HT1080 (cell line): ENCODE measurements around the gene PDIA2. TPM values are rescaled to one million over a fixed set of nuclear protein-coding genes. Genes with fewer than 3 reads are reported as not detected.
"Not testable (repeated sequence)": the region's sequence is repeated elsewhere in the genome, so short reads cannot be mapped to it uniquely, and the experiment has no call there.

ENCODE experiments used
- DNase-seq: peaks from one replicate; pipeline ENCODE4 v3.0.0-alpha.2; 2015; ENCODE audit warnings: low read depth
- polyA plus RNA-seq, 2 experiments: library from polyadenylated mRNA; depleted of rRNA; stranded (reverse); fragments of >200 nt; gene quantifications; 2 replicates each; pipeline ENCODE4 v1.2.3, GENCODE V29; 2015
- total RNA-seq: library from RNA; depleted of rRNA; stranded (reverse); fragments of >200 nt; shearing (Covaris generic); gene quantifications from 2 replicates; pipeline ENCODE4 v1.2.3, GENCODE V29; 2014; rRNA removed

The PDIA2 gene, protein sequence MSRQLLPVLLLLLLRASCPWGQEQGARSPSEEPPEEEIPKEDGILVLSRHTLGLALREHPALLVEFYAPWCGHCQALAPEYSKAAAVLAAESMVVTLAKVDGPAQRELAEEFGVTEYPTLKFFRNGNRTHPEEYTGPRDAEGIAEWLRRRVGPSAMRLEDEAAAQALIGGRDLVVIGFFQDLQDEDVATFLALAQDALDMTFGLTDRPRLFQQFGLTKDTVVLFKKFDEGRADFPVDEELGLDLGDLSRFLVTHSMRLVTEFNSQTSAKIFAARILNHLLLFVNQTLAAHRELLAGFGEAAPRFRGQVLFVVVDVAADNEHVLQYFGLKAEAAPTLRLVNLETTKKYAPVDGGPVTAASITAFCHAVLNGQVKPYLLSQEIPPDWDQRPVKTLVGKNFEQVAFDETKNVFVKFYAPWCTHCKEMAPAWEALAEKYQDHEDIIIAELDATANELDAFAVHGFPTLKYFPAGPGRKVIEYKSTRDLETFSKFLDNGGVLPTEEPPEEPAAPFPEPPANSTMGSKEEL
- total RNA-seq, result 1.2 TPM in 1 of 2 replicates, not detected in the other
- not detected in 2 replicates for polyA plus RNA-seq (2015; cell fraction: cytosol; rRNA removed)
- polyA plus RNA-seq (2015; cell fraction: nucleus; rRNA removed), result 0.25 and 0.45 TPM in 2 replicates

DNA sequence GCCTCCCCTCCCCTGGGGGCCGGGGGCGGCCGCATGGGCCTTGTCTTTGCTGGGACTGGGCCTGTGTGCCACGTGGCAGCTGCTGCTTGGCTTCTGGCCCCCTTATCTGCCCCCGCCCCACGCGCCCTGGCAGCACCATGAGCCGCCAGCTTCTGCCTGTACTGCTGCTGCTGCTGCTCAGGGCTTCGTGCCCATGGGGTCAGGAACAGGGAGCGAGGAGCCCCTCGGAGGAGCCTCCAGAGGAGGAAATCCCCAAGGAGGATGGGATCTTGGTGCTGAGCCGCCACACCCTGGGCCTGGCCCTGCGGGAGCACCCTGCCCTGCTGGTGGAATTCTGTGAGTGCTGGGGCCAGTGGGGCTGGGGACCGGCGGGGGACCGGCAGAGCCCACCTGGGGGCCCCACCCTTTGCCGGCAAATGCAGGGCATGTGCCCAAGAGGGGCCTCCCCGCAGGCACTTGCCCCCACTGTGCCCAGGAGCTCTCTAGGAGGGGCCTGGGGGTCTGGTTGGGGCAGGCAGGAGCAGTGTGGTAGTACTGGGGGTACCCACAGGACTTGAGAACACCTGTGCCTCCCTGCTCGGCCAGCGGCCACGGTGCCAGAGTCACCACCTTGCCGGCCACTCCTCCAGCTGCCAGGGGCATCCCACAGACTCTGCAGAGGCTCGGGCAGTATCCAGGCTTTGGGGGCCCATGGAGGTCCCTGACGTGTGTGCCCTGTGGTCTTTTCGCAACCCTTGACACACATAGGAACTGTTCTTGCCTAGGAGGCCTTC, at the start of gene PDIA2:
TSS of gene PDIA2 (plus strand) at position 132 of the 773 bp plus-strand sequence. CDS start at position 138, 6 bp downstream.
- DNase-seq, result no peak

DNA sequence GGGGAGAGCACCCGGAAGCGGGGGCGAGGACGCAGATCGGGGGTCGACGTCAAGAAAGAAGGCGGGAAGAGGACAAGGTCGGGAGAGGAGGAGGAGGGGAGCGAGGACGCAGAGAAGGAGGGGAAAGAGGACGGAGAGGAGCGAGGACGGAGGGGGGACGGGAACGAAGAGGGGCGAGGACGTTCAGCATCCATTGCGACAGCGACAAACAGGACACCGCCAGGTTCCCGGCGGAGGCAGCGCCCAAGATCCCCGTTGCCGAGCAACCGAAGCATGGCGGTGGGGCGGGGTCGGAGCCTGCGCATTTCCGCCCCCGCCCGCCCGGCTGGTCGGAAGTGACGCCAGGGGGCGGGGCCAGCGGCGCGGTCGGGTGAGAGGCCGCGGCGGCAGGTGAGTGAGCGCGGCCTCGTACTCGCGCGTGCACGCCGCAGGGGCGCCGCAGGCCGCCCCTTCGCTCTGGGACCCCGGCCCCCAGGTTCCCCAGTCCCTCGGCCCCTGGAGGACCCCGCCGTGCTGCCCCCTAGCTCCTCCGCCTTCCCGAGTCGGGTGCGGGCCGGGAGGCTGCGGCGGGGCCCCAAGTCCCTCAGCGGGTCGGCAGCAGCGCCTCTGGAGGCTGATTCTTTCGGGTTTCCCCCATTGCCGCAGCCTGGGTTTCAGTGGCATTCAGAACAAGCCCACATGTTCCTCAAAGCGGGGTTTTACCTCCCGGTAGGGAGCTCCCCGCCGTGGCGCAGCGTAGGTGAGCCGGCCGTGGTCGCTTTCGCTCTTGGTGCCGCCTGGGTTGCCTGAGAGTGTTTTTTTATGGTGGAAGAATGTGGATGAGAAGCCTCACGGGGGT, 48.3 kb upstream of the PDIA2 start, which contains the start of gene FAM234A:
TSS of gene FAM234A (plus strand) at position 354 of the 838 bp plus-strand sequence. CDS start 19,593 bp downstream, outside the sequence.
- peak; percentile 89 for DNase-seq

DNA sequence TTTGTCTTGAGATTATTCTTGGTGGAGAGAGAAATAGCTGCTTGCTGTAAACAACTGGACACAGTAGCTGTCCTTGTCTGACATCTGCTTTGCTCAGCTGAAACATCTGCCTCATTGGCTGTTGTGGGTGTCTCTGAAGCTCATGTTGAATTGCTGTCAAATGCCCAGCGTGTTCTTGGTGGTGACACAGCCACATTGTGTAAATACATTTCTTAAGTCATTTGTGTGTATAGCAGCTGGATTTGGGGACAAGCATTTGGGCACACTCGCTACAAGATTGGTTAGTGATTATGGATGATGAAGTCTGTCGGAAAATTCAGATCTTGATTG, 43.1 kb upstream of the PDIA2 start:
- DNase-seq, result no peak

DNA sequence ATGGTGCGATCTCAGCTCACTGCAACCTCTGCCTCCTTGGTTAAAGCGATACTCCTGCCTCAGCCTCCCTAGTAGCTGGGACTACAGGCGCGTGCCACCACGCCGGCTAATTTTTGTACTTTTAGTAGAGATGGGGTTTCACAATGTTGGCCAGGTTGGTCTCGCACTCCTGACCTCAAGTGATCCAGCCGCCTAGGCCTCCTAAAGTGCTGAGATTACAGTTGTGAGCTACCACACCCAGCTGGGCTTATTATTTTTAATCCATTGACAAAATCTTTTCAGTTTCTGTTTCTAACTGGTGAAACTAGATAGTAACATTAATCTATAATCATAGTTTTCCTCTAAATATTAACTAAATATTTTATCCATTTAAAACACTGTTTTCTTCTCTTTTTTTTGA, 42.4 kb upstream of the PDIA2 start:
- no peak for DNase-seq

DNA sequence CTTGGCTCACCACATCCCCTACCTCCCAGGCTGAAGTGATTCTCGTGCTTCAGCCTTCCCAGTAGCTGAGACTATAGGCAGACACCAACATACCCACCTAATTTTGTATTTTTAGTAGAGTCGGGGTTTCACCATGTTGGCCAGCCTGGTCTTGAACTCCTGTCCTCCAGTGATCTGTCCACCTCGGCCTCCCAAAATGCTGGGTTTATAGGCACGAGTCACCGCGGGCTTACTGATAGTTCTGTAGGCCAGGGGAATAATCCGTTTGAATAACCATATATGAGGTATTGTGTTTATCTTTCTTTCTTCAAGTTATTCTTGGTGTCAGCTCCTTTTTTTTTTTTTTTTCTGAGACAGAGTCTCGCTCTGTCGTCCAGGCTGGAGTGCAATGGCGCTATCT, 40.7 kb upstream of the PDIA2 start:
- no peak for DNase-seq

DNA sequence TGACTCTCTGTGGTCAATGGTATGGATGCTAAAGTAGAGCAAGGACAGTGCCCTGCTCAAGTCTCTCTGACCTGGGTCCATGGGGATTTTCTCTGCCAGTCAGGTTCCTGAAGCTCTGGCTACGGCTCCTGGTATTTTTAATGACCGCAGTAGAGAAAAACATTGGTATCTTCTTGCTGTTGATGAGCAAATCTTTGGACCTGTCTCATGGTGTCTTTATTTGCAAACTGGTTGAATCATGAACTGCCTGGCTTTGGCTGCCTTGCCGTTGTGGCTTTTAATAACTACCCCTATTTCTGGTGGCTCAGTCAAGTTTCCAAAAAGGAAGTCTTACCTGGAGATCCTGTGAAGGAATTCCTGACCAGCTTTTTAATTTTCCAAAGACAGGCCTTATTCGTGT, 39.6 kb upstream of the PDIA2 start:
- DNase-seq, result no peak

DNA sequence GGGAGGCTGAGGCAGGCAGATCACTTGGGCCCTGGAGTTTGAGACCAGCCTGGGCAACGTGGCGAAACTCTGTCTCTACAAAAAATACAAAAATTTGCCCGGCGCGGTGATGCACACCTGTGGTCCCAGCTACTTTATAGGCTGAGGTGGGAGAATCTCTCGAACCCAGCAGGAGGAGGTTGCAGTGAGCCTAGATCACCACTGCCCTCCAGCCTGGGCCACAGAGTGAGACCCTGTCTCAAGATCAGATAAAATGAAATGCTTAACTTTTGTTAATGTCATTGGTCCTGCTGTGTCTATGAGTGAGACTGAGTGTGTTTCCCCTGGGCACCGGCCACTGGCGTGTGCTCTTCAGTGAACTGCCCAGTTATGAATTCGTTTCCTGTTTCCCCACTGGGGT, 37.9 kb upstream of the PDIA2 start:
- DNase-seq, result no peak

DNA sequence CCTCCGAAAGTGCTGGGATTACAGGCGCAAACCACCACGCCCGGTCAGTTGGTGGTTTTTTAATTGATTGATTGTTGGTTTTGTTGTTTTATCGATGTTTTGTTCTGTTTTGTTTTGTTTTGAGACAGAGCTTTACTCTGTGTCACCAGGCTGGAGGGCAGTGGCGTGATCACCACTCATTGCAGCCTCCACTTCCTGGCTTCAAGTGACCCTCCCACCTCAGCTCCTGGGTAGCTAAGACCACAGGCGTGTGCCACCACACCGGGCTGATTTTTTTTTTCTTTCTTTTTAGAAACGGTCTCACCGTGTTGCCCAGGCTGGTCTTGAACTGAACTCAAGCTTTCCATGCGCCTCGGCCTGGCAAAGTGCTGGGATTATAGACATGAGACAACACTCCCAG, 35.9 kb upstream of the PDIA2 start:
- DNase-seq, result no peak

DNA sequence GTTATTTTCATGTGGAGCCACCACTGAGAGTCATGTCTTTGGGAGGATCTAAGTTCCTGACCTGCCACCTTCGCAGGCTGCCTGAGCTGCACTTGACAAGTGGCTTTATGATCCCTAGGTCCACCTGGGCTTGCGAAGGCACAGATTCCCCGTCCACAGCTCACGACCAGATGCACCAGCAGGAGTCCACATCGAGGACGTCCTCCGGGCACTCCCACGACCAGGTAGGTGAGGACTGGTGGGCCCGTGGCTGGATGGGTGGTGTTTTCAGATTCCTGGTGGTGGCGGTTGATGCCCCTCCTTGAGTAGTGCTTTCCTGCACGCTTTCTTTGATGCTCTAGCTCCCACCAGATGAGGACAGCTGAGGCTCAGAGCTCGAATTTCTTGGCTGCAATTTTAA, 33.5 kb upstream of the PDIA2 start:
- DNase-seq, result no peak

DNA sequence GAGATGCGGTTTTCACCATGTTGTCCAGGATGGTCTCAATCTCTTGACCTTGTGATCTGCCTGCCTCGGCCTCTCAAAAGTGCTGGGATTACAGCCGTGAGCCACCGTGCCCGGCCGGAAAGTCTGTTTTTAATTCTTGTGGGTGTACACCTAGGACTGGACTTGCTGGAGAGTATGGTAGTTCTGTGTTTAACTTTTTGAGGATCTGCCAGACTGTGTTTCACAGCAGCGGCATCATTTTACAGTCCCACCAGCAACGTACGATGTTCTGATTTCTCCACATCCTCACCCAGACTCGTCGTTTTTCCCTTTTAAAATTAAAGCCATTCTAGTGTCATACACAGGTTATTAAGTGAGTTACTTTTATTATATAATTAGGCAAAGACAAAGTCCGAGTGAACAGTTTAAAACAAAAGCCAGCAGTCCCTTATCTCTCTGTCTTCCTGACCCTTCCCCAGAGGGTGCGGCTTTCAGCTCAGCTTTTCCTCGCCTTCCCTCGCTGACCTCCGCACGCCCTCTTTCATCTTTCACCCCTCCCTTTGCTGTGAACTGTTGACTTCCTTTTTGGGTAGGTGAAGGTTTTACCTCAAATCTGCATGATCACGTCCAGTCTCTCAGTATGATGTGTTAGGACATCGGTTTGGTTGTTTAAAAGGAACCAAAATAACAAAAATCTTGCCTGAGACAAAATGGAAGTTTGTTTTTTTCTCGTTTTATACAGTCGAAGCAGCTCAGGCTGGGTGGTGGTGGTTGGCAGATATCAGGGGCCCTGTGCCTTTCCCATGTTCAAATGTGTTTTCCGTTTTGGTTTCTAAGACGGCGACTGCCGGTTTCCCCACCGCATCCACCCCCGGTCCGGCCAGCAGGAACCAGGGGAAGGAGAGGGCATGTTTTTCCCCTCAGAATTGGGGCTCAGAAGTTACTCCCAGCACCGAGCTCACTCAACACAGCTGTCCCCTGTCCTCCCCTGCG, 30.3 kb upstream of the PDIA2 start:
- no peak for DNase-seq

DNA sequence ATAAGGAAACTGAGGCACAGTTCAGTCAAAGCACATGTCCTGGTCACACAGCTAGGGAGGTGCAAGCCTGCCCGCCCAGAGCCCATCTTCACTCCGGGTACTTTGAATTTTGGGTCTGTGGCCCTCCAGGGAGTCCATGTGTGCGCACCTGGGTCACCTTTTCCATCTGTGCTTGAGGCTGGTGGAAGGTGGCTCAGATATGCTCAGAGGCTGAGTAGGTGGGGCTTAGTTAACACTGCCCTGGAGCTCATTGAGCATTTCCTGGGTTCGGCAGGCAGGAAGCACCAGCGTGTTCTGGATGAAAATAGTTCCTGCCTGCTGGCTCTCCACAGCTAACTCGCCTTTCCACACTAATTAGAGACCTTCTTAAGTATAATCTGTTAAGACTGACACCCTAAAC, 29.1 kb upstream of the PDIA2 start:
- no peak for DNase-seq

DNA sequence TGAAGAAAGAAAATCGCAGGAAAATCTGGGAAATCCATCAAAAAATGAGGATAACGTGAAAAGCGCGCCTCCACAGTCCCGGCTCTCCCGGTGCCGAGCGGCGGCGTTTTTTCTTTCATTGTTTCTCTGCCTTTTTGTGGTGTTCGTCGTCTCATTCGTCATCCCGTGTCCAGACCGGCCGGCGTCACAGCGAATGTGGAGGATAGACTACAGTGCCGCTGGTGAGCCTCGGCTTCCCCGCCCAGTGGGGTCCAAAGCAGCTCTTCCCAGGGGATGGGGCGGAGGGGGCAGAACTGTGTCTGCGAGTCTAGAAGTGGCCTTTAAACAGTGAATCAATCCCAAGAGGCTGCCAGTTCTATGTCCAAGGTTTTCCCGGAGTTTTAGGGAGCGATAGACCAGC, 28.5 kb upstream of the PDIA2 start:
- no peak for DNase-seq

DNA sequence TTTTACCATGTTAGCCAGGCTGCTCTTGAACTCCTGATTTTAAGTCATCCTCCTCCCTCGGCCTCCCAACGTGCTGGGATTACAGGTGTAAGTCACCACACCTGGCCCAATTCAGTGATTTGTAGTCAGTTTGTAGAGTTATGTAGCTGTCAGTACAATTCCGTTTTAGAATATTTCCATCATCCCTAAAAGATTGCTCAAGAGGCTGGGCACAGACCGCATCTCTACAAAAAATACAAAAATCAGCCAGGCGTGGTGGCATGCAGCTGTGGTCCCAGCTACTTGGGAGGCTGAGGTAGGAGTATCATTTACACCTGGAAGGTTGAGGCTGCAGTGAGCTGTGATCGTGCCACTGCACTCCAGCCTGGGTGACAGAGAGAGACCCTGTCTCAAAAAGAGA, 27.8 kb upstream of the PDIA2 start:
- DNase-seq, result no peak

DNA sequence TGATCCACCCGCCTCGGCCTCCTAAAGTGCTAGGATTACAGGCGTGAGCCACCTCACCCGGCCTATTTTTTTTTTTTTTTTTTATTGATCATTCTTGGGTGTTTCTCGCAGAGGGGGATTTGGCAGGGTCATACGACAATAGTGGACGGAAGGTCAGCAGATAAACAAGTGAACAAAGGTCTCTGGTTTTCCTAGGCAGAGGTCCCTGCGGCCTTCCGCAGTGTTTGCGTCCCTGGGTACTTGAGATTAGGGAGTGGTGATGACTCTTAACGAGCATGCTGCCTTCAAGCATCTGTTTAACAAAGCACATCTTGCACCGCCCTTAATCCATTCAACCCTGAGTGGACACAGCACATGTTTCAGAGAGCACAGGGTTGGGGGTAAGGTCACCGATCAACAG, 24.9 kb upstream of the PDIA2 start:
- DNase-seq, result not testable (repeated sequence)

DNA sequence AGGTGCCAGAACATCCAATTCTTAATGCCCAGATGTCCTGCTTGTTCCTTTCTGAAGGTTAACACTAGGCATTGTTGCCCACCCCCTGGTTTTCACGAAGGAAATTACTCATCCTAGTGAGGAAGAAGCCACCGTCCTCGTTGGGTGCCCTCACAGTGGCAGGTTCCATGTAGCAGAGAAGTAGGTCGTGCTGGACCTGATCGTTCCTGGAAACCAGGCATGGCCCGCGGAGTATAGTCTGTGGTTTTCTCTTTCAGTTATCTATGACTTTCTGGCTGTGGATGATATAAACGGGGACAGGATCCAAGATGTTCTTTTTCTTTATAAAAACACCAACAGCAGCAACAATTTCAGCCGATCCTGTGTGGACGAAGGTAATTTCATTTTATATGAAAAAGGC, 23.7 kb upstream of the PDIA2 start:
- no peak for DNase-seq

DNA sequence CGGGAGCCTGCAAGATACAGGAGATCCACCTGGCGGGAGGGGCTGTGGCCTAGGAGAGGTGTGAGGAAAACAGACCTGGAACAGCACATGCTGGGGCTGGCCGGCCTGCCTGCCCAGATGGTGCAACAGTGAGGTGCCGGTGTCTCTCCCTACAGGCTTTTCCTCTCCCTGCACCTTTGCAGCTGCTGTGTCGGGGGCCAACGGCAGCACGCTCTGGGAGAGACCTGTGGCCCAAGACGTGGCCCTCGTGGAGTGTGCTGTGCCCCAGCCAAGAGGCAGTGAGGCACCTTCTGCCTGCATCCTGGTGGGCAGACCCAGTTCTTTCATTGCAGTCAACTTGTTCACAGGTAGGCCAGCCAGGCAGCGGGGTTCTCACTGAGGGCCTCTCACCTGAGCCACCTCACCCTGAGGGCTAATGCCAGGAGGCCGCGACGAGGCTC, 23.1 kb upstream of the PDIA2 start:
- DNase-seq, result no peak

DNA sequence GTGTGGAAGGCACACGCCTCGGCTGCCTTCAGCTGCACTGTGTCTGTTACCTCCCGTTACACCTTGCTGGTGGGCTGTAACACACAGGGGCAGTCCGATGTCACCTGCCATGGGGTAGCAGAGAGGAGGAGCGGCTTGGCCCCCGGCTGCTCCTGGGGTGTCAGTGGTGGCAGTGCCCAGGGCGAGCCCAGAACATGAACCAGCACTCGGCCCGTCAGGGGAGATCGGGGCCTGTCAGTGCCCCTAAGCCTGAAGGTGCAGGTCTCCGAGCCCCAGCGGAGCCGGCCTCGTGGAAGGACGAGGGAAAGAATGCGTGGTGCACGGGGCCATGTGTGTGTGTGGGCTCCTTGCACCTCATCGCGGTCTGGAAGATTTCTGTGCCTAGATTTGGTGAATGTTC, 22.6 kb upstream of the PDIA2 start:
- no peak for DNase-seq

DNA sequence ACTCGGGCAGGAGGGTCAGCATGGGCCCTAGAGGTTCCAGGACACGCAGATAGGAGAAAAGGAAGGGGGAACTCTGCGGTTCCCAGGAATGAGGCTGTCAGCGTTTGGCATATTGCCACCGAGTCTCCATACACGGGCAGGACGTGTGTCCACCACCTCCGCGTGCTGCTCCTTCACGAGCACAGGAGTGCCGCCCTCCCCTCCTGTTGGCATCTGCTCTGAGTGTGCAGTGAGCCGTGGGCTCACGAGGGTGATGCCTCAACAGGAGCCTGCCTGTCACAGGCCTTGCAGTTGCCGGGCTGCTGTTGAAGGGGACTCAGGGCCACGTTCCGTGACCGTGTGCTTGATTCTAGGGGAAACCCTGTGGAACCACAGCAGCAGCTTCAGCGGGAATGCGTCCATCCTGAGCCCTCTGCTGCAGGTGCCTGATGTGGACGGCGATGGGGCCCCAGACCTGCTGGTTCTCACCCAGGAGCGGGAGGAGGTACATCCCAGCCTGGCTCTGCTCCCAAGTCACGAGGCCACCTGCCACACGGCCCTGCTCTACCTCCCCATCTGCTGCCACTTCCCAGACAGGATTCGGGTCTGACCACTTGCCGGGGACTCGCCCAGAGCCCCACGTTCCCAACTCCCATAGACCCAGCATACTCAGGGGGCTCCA, 21.8 kb upstream of the PDIA2 start:
- DNase-seq, result no peak

DNA sequence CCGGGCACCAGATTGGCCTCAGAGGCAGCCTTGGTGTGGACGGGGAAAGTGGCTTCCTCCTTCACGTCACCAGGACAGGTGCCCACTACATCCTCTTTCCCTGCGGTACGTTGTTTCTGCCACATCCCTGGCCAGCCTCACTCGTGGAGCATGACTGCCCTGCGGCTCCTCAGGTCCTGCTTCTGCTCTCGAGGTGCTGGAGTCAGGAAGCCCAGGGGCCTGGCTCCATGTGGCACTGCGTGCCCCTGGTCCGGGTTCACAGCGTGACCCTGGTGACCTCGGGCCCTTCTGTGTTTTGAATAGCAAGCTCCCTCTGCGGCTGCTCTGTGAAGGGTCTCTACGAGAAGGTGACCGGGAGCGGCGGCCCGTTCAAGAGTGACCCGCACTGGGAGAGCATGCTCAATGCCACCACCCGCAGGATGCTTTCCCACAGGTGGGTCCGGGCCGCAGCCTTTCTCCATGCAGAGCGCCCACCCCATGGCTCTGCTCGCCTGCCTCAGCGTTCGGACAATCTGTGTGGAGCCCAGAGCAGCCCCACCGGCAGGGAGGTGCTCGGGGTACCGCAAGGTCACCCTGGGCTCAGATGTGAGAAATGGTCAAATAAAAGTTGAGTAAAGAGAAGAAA, 20.7 kb upstream of the PDIA2 start:
- no peak for DNase-seq
